ENCODE measurements around the gene ZNF423. TPM values are rescaled to one million over a fixed set of nuclear protein-coding genes. Genes with fewer than 3 reads are reported as not detected.
A peak's percentile ranks its signal among the peaks of the same experiment; 100 is the strongest.

The ZNF423 gene
- total RNA-seq, 1 donor: 11.6 TPM

DNA sequence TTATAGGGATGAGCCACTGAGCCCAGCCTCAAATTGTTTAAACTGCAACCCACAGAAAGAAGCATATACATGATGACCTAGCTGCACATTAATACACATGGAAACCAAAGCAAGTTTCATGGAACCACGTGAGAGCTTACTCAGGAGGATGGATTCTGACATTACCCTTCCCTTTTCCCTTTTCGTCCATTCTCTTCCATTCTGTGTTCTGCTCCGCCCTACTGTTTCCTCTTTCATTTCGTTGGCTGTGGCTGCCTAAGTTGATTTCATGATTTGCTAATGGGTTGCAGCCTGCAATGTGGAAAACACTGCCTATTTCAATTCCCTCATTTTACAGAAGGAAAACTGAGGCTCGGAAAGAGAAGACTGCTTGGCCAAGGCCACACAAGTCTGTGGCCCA is 305.8 kb downstream of the ZNF423 start:
- H4K20me1 ChIP-seq (ENCODE audit: insufficient read depth, low read length): peaks cover 6% of the 10 kb centered on the region
- H3K79me2 ChIP-seq (ENCODE audit: insufficient read depth, low read length): no peaks in the 10 kb centered on the region
- no peaks in the 10 kb centered on the region for H3K36me3 ChIP-seq (ENCODE audit: insufficient read depth, low read length)
- no peaks in the 10 kb centered on the region for H3K9me3 ChIP-seq (ENCODE audit: low read depth, low read length)
- H3K27ac ChIP-seq (ENCODE audit: low read depth, low read length): no peak overlapping the region
- H3K4me3 ChIP-seq (ENCODE audit: insufficient read depth, low read length): no peak overlapping the region
- TF ChIP-seq, protein P1, sequence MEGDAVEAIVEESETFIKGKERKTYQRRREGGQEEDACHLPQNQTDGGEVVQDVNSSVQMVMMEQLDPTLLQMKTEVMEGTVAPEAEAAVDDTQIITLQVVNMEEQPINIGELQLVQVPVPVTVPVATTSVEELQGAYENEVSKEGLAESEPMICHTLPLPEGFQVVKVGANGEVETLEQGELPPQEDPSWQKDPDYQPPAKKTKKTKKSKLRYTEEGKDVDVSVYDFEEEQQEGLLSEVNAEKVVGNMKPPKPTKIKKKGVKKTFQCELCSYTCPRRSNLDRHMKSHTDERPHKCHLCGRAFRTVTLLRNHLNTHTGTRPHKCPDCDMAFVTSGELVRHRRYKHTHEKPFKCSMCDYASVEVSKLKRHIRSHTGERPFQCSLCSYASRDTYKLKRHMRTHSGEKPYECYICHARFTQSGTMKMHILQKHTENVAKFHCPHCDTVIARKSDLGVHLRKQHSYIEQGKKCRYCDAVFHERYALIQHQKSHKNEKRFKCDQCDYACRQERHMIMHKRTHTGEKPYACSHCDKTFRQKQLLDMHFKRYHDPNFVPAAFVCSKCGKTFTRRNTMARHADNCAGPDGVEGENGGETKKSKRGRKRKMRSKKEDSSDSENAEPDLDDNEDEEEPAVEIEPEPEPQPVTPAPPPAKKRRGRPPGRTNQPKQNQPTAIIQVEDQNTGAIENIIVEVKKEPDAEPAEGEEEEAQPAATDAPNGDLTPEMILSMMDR (IDR thresholded peaks at IDR 0.05; ENCODE audit: extremely low read depth, low read depth, low read length): no peak
- H3K4me2 ChIP-seq (ENCODE audit: insufficient read depth, low read length): no peak overlapping the region
- H3K4me1 ChIP-seq (ENCODE audit: insufficient read depth, low read length): no peaks in the 10 kb centered on the region
- no peaks in the 10 kb centered on the region for H3K27me3 ChIP-seq (ENCODE audit: insufficient read depth, low read length)
- DNase-seq (ENCODE audit: insufficient read length, low spot score, missing footprints): no peak
- no peak overlapping the region for H2AFZ ChIP-seq (ENCODE audit: low read length)

GRCh38 chr16:49548325-49548970 is 307.5 kb downstream of the ZNF423 start:
- Histone ChIP-seq H3K4me1 (ENCODE audit: insufficient read depth, low read length) (no peaks in the 10 kb centered on the region), H3K27me3 (ENCODE audit: insufficient read depth, low read length) (no peaks in the 10 kb centered on the region), H3K79me2 (ENCODE audit: insufficient read depth, low read length) (no peaks in the 10 kb centered on the region), H3K36me3 (ENCODE audit: insufficient read depth, low read length) (no peaks in the 10 kb centered on the region), H3K4me2 (ENCODE audit: insufficient read depth, low read length) (no peak overlapping the region), H2AFZ (ENCODE audit: low read length) (no peak overlapping the region), H3K27ac (ENCODE audit: low read depth, low read length) (no peak overlapping the region), H3K4me3 (ENCODE audit: insufficient read depth, low read length) (no peak overlapping the region), H4K20me1 (ENCODE audit: insufficient read depth, low read length) (peaks cover 6% of the 10 kb centered on the region), H3K9me3 (ENCODE audit: low read depth, low read length) (no peaks in the 10 kb centered on the region)
- TF ChIP-seq, protein P1 (IDR thresholded peaks at IDR 0.05; ENCODE audit: extremely low read depth, low read depth, low read length): no peak
- DNase-seq (ENCODE audit: insufficient read length, low spot score, missing footprints): peak; percentile 3

GRCh38 chr16:49547448-49547847 is 308.5 kb downstream of the ZNF423 start:
- no peaks in the 10 kb centered on the region for H3K79me2 ChIP-seq (ENCODE audit: insufficient read depth, low read length)
- no peaks in the 10 kb centered on the region for H3K4me1 ChIP-seq (ENCODE audit: insufficient read depth, low read length)
- TF ChIP-seq, protein P1 (IDR thresholded peaks at IDR 0.05; ENCODE audit: extremely low read depth, low read depth, low read length): no peak
- H3K4me3 ChIP-seq (ENCODE audit: insufficient read depth, low read length): no peak overlapping the region
- no peak overlapping the region for H3K4me2 ChIP-seq (ENCODE audit: insufficient read depth, low read length)
- H3K27me3 ChIP-seq (ENCODE audit: insufficient read depth, low read length): no peaks in the 10 kb centered on the region
- no peak for DNase-seq (ENCODE audit: insufficient read length, low spot score, missing footprints)
- H3K9me3 ChIP-seq (ENCODE audit: low read depth, low read length): no peaks in the 10 kb centered on the region
- no peaks in the 10 kb centered on the region for H3K36me3 ChIP-seq (ENCODE audit: insufficient read depth, low read length)
- H4K20me1 ChIP-seq (ENCODE audit: insufficient read depth, low read length): peaks cover 6% of the 10 kb centered on the region
- no peak overlapping the region for H3K27ac ChIP-seq (ENCODE audit: low read depth, low read length)
- no peak overlapping the region for H2AFZ ChIP-seq (ENCODE audit: low read length)

DNA sequence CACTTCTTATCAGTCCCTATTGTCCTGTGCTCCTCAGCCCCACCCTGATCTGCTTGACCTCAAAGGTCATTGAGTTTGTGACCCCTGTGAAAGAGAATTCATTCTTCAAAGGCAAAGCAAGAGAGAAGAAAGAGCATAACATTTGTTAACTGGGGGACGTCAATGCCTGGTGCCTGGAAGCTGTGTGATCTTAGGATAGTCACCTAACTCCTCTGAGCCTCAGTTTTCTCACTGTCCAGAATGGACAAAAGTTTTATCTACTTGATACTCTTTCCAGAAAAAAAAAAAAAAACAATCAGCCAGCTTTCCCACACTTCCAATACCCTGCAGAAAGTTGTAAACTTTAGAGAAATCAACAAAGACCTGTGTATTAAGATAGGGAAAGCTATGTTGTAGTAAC is 309.2 kb downstream of the ZNF423 start:
- no peaks in the 10 kb centered on the region for H3K79me2 ChIP-seq (ENCODE audit: insufficient read depth, low read length)
- H3K4me1 ChIP-seq (ENCODE audit: insufficient read depth, low read length): no peaks in the 10 kb centered on the region
- H2AFZ ChIP-seq (ENCODE audit: low read length): no peak overlapping the region
- no peak overlapping the region for H3K4me3 ChIP-seq (ENCODE audit: insufficient read depth, low read length)
- no peak overlapping the region for H3K4me2 ChIP-seq (ENCODE audit: insufficient read depth, low read length)
- peak; percentile 58 for DNase-seq (ENCODE audit: insufficient read length, low spot score, missing footprints)
- no peak overlapping the region for H3K27ac ChIP-seq (ENCODE audit: low read depth, low read length)
- H3K27me3 ChIP-seq (ENCODE audit: insufficient read depth, low read length): no peaks in the 10 kb centered on the region
- no peaks in the 10 kb centered on the region for H3K9me3 ChIP-seq (ENCODE audit: low read depth, low read length)
- H4K20me1 ChIP-seq (ENCODE audit: insufficient read depth, low read length): peaks cover 6% of the 10 kb centered on the region
- no peaks in the 10 kb centered on the region for H3K36me3 ChIP-seq (ENCODE audit: insufficient read depth, low read length)
- TF ChIP-seq, protein P1 (IDR thresholded peaks at IDR 0.05; ENCODE audit: extremely low read depth, low read depth, low read length): no peak
